Left ventricle myocardium inferior (tissue), 1 donor: Measurements from ENCODE around the gene PGGHG. TPM values are rescaled to one million over a fixed set of nuclear protein-coding genes. Genes with fewer than 3 reads are reported as not detected.
"Not testable (repeated sequence)": the region's sequence is repeated elsewhere in the genome, so short reads cannot be mapped to it uniquely, and the experiment has no call there.

Source experiments
- DNase-seq: peaks from one replicate; pipeline ENCODE4 v3.0.0-alpha.2; 2020
- H3K27ac ChIP-seq: fragments of 200-600 bp; replicated peaks from 2 replicates; pipeline ENCODE4 v1.8.0; 2021
- H3K27me3 ChIP-seq: fragments of 200-600 bp; 2 replicates; pipeline ENCODE4 v1.8.0; 2021; ENCODE audit warnings: low read depth
- H3K36me3 ChIP-seq: fragments of 200-600 bp; 2 replicates; pipeline ENCODE4 v1.8.0; 2021
- H3K4me1 ChIP-seq: fragments of 200-600 bp; 2 replicates; pipeline ENCODE4 v1.8.0; 2021
- H3K4me3 ChIP-seq: fragments of 200-600 bp; 2 replicates; pipeline ENCODE4 v1.8.0; 2021; ENCODE audit warnings: mild to moderate bottlenecking, moderate library complexity
- H3K9me3 ChIP-seq: fragments of 200-600 bp; replicated peaks from 2 replicates; pipeline ENCODE4 v1.8.0; 2021
- CTCF ChIP-seq: fragments of 200-600 bp; IDR thresholded peaks from 2 replicates; pipeline ENCODE4 v1.8.0; 2021; ENCODE audit warnings: antibody characterized with exemption, mild to moderate bottlenecking, borderline replicate concordance
- intact Hi-C: fragments of 100-400 bp; cut with micrococcal nuclease; formaldehyde crosslinking; loops from one replicate; pipeline ENCODE4 v1.11.0; 2022
- total RNA-seq: library from RNA; stranded (reverse); fragmentation: NEBNext Ultra II Directional; extraction: Animal tissue kit (Norgen Biotek cat#: 25700); gene quantifications from one replicate; pipeline ENCODE4 v1.2.1, GENCODE V29; 2021
- donor health status: DM: no; HTN: yes; CAD: no; lungs with severe emphysema.

PGGHG gene
- total RNA-seq, 1 donor from 2014 or later: 7.2 TPM

- intact Hi-C loops: no loop called here
- H3K4me3 ChIP-seq: peak overlapping the region; percentile 46
- peaks cover 46% of the 10 kb centered on the region for H3K4me1 ChIP-seq
- H3K27me3 ChIP-seq: peaks cover 7% of the 10 kb centered on the region
- H3K36me3 ChIP-seq: no peaks in the 10 kb centered on the region
- no peaks in the 10 kb centered on the region for H3K9me3 ChIP-seq
- peak overlapping the region; percentile 97 for H3K27ac ChIP-seq
- DNase-seq: no peak
- no peak for TF ChIP-seq CTCF
Observed at GRCh38 chr11:327581-327923, 38.6 kb downstream of the PGGHG start.

DNA sequence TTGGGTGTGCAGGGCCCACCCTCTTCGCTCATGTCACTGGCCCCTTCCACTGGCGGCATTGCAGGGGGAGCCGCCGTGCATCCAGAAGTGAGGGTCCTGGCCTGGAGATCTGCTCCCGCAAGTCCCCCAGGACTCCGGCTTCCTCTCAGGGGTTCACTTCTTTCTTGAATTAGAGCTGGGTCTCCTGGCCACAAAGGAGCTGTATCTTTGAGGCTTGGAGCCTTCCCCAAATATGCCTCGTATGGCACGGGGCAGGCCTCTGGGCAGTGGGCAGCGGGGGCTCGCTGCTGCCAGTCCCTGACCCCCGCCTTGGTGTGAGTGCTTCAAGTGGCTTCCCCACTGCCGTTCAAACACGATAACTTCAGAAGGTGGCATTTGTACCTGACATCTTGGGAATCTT, 39.1 kb downstream of the PGGHG start:
- H3K27ac ChIP-seq: peak overlapping the region; percentile 97
- no peak overlapping the region for H3K4me3 ChIP-seq
- H3K4me1 ChIP-seq: peaks cover 43% of the 10 kb centered on the region
- H3K27me3 ChIP-seq: peaks cover 7% of the 10 kb centered on the region
- H3K9me3 ChIP-seq: no peaks in the 10 kb centered on the region
- intact Hi-C loops: no loop called here
- TF ChIP-seq CTCF: no peak
- DNase-seq: no peak
- H3K36me3 ChIP-seq: no peaks in the 10 kb centered on the region

DNA sequence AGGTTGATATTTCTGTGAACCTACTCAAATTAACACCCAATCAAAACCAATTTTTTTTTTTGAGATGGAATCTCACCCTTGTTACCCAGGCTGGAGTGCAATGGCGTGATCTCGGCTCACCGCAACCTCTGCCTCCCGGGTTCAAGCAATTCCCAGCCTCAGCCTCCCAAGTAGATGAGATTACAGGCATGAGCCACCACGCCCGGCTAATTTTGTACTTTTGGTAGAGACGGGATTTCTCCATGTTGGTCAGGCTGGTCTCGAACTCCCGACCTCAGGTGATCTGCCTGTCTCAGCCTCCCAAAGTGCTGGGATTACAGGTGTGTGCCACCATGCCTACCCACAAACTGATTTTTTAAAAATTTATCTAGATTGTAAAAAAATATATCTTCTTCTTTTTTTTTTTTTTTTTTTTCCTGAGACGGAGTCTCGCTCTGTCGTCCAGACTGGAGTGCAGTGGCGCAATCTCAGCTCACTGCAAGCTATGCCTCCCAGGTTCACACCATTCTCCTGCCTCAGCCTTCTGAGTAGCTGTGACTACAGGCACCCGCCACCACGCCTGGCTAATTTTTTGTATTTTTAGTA, 39.7 kb downstream of the PGGHG start:
- H3K4me3 ChIP-seq, H3K9me3 ChIP-seq, DNase-seq, H3K27me3 ChIP-seq, intact Hi-C loops, H3K36me3 ChIP-seq: not testable (repeated sequence)
- Histone ChIP-seq H3K27ac (peak overlapping the region; percentile 97), H3K4me1 (peaks cover 43% of the 10 kb centered on the region)

DNA sequence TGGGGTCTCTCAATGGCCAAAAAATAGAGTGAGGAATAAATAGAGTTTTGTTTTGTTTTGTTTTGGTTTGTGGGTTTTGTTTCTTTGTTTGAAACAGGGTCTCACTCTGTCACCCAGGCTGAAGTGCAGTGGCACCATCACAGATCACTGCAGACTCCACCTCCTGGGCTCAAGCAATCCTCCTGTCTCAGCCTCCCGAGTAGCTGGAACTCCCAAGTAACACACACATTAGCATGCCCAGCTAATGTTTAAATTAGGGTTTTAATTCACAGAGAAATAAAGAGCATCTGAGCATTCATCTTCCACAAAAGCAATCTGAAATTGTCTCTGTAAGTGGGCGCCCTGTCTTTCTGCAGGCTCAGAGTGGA, 40.9 kb downstream of the PGGHG start:
- H3K4me1 ChIP-seq: peaks cover 33% of the 10 kb centered on the region
- intact Hi-C loops: no loop called here

GRCh38 chr11:330307-330693, 41.4 kb downstream of the PGGHG start:
- H3K4me1 ChIP-seq: peaks cover 35% of the 10 kb centered on the region
- no peaks in the 10 kb centered on the region for H3K36me3 ChIP-seq
- no peak for DNase-seq
- H3K27ac ChIP-seq: no peak overlapping the region
- H3K9me3 ChIP-seq: no peaks in the 10 kb centered on the region
- peaks cover 7% of the 10 kb centered on the region for H3K27me3 ChIP-seq
- H3K4me3 ChIP-seq: no peak overlapping the region
- intact Hi-C loops: no loop called here
- no peak for TF ChIP-seq CTCF

More for the DNA sequence above, 40.9 kb downstream of the PGGHG start:
- no peaks in the 10 kb centered on the region for H3K36me3 ChIP-seq
- H3K9me3 ChIP-seq: no peaks in the 10 kb centered on the region
- DNase-seq: no peak
- no peak overlapping the region for H3K4me3 ChIP-seq
- TF ChIP-seq CTCF: no peak
- peaks cover 7% of the 10 kb centered on the region for H3K27me3 ChIP-seq
- H3K27ac ChIP-seq: no peak overlapping the region

- Histone ChIP-seq H3K4me3 (no peak overlapping the region), H3K27me3 (peaks cover 7% of the 10 kb centered on the region), H3K27ac (no peak overlapping the region), H3K9me3 (no peaks in the 10 kb centered on the region), H3K4me1 (peaks cover 35% of the 10 kb centered on the region), H3K36me3 (no peaks in the 10 kb centered on the region)
- no peak for DNase-seq
- intact Hi-C loops: no loop called here
- no peak for TF ChIP-seq CTCF
Observed at GRCh38 chr11:330694-331357, 41.9 kb downstream of the PGGHG start.
